Measurements from ENCODE around the gene CRYL1.

The CRYL1 gene

DNA sequence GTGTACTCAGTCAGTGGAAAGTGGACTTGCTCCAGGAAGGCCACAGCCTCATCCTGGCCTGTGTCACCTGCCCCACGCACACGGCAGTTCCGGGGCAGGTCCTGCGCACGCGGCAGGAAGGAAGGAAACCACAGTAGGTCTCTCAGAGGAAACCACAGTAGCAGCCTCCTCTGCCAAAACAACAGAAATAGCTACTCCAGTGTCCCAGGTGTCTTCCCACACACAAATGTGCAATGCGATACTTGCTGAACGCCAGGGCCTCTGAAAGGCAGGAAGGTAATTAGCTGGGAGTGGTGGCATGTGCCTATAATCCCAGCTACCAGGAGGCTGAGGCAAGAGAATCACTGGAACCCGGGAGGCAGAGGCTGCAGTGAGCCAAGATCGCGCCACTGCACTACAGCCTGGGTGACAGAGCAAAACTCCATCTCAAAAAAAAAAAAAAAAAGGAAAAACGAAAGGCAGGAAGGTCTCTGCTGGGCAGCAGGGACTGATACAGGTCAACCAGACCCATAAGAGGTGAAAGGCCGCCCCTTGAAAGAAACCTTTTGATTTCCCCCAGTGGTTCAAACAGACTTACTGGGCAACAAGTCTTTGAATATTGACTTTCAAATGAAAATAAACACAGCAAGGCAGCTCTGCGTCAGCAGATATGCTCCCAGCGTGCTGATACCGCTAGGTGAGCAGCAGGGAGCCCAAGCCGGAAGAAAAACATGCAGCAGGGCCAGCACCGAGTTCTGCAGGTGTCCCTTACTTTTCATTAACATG, 49.5 kb downstream of the CRYL1 start:
- Histone ChIP-seq H3K36me3 (ENCODE audit: control insufficient read depth in 2 of 2, insufficient read depth in 1 of 2, low read length in 2 of 2) (no peaks in the 10 kb centered on the region), H3K4me3 (ENCODE audit: low read depth, low read length) (no peak overlapping the region), H3K27ac (ENCODE audit: extremely low read depth, low read depth, low read length) (peak overlapping the region; percentile 28; the same call in 1 of the 2 replicates), H3K4me1 (ENCODE audit: control insufficient read depth, insufficient read depth, low read length) (no peaks in the 10 kb centered on the region), H3K9me3 (ENCODE audit: control insufficient read depth, insufficient read depth, low read depth, low read length) (no peaks in the 10 kb centered on the region)
- POLR2A ChIA-PET, result no interaction called here
- CTCF ChIA-PET, result interaction anchor here (1.2 kb wide), 1 partner anchor 18 kb away, joined by 4 read pairs; no protein-coding TSS in a partner anchor
- TF ChIP-seq ZFP3 (tag by site-specific recombination; IDR thresholded peaks at IDR 0.05; ENCODE audit: low read depth), result no peak
- no peak for TF ChIP-seq ZNF558 (tag by site-specific recombination; IDR thresholded peaks at IDR 0.05)
- TF ChIP-seq IKZF3 (tag by site-specific recombination; IDR thresholded peaks at IDR 0.05), result peak; percentile 14; the same call in 1 of the 2 replicates
- peak; percentile 49 for TF ChIP-seq ZBTB8A (tag by site-specific recombination; IDR thresholded peaks at IDR 0.05)
- TF ChIP-seq ZNF2 (tag by site-specific recombination; IDR thresholded peaks at IDR 0.05), result peak; percentile 59; the same call in 1 of the 2 replicates
- peak; percentile 82 for TF ChIP-seq ZBTB17 (tag by site-specific recombination; IDR thresholded peaks at IDR 0.05)
- no peak for TF ChIP-seq ZNF19 (tag by site-specific recombination; IDR thresholded peaks at IDR 0.05; ENCODE audit: low read depth)
- TF ChIP-seq ZNF624 (tag by site-specific recombination; IDR thresholded peaks at IDR 0.05), result no peak
- TF ChIP-seq ZFP41 (tag by site-specific recombination; IDR thresholded peaks at IDR 0.05; ENCODE audit: borderline replicate concordance), result no peak
- peak; percentile 77 for TF ChIP-seq GLIS1 (tag by site-specific recombination; IDR thresholded peaks at IDR 0.05)
- peak; percentile 83 for TF ChIP-seq ZIC2 (tag by site-specific recombination; IDR thresholded peaks at IDR 0.05)
- TF ChIP-seq, protein P1, sequence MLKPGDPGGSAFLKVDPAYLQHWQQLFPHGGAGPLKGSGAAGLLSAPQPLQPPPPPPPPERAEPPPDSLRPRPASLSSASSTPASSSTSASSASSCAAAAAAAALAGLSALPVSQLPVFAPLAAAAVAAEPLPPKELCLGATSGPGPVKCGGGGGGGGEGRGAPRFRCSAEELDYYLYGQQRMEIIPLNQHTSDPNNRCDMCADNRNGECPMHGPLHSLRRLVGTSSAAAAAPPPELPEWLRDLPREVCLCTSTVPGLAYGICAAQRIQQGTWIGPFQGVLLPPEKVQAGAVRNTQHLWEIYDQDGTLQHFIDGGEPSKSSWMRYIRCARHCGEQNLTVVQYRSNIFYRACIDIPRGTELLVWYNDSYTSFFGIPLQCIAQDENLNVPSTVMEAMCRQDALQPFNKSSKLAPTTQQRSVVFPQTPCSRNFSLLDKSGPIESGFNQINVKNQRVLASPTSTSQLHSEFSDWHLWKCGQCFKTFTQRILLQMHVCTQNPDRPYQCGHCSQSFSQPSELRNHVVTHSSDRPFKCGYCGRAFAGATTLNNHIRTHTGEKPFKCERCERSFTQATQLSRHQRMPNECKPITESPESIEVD (tag by site-specific recombination; IDR thresholded peaks at IDR 0.05), result no peak
- 0 out of 2 replicates have a peak, but pooled peaks have one; percentile 25 for TF ChIP-seq ZBTB48 (tag by site-specific recombination; IDR thresholded peaks at IDR 0.05)
- no peak for TF ChIP-seq ZNF16 (tag by site-specific recombination; IDR thresholded peaks at IDR 0.05; ENCODE audit: low read depth)
- no peak for TF ChIP-seq ZNF529 (tag by site-specific recombination; IDR thresholded peaks at IDR 0.05; ENCODE audit: insufficient replicate concordance)
- peak; percentile 36 for TF ChIP-seq PATZ1 (tag by site-specific recombination; IDR thresholded peaks at IDR 0.05)
- no peak for TF ChIP-seq ZNF423 (tag by site-specific recombination; IDR thresholded peaks at IDR 0.05)
- peak; percentile 98 for TF ChIP-seq OSR2 (tag by site-specific recombination; IDR thresholded peaks at IDR 0.05)
- TF ChIP-seq KLF8 (tag by site-specific recombination; IDR thresholded peaks at IDR 0.05), result 0 out of 2 replicates have a peak, but pooled peaks have one; percentile 50
- TF ChIP-seq ZNF670 (tag by site-specific recombination; IDR thresholded peaks at IDR 0.05; ENCODE audit: low read depth), result no peak
- TF ChIP-seq ZNF701 (tag by site-specific recombination; IDR thresholded peaks at IDR 0.05), result no peak
- peak; percentile 46; the same call in 1 of the 2 replicates for TF ChIP-seq FEZF1 (tag by site-specific recombination; IDR thresholded peaks at IDR 0.05)
- no peak for TF ChIP-seq ZNF404 (tag by site-specific recombination; IDR thresholded peaks at IDR 0.05)
- TF ChIP-seq ZNF433 (tag by site-specific recombination; IDR thresholded peaks at IDR 0.05; ENCODE audit: low read depth), result no peak
- TF ChIP-seq ZNF214 (tag by site-specific recombination; IDR thresholded peaks at IDR 0.05; ENCODE audit: borderline replicate concordance), result no peak
- TF ChIP-seq ZNF211 (tag by site-specific recombination; IDR thresholded peaks at IDR 0.05; ENCODE audit: low read depth), result no peak
- TF ChIP-seq INSM2 (tag by site-specific recombination; IDR thresholded peaks at IDR 0.05), result peak; percentile 91
- no peak for TF ChIP-seq ZNF544 (tag by site-specific recombination; IDR thresholded peaks at IDR 0.05)
- TF ChIP-seq SCRT2 (tag by site-specific recombination; IDR thresholded peaks at IDR 0.05), result peak; percentile 89
- no peak for TF ChIP-seq BCL11B (tag by site-specific recombination; IDR thresholded peaks at IDR 0.05; ENCODE audit: low read depth)
- TF ChIP-seq ZNF366 (tag by site-specific recombination; conservative IDR thresholded peaks at IDR 0.05), result no peak
- no peak for TF ChIP-seq ZBTB7A (tag by site-specific recombination; IDR thresholded peaks at IDR 0.05; ENCODE audit: low read depth)
- TF ChIP-seq ZNF843 (tag by site-specific recombination; IDR thresholded peaks at IDR 0.05), result no peak
